Measurements from ENCODE around the gene NTM.
"Not testable (repeated sequence)": the region's sequence is repeated elsewhere in the genome, so short reads cannot be mapped to it uniquely, and the experiment has no call there.

Gene NTM

DNA sequence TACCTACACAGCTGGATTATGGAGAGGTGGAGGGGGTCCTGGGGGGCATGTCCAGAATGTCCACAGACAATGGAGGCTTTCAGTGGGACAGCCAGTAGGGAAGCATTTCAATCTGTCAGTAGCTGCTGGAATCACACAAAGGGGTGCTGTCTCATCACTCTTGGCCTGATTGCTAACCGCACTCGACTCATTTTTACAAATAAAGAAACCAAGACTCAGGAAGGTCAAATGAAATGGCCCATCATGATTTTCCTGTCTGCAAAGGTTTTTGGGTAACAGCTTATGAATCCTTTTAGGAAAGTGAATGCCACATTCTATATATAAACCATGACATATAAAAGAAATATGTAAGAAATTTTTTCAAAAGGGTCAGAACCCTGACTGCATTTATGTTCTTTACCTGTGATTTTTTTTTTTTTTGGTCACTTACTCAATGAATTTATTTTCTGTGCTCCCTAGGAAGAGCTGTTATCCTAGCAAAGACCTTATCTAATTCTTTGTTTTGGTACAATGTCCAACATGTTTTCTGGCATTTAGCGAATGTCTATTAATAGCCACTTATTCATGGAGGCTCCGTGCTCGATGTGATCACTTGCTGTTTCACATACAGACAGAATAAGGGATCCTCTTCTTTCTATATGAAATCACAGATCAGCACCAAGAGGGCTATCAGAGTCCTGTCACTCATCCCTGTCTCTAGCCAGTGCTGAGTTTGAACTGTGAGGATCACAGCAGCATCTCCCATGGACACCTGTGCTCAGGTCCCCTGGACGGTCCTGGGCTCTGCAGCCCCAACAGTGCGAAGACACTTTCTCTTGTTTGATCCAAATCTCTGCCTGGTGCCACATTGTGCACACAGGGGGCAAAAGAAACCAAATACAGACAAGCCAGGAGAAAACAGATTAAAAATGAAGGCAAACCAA is 979.7 kb downstream of the NTM start:
- no peak for DNase-seq

DNA sequence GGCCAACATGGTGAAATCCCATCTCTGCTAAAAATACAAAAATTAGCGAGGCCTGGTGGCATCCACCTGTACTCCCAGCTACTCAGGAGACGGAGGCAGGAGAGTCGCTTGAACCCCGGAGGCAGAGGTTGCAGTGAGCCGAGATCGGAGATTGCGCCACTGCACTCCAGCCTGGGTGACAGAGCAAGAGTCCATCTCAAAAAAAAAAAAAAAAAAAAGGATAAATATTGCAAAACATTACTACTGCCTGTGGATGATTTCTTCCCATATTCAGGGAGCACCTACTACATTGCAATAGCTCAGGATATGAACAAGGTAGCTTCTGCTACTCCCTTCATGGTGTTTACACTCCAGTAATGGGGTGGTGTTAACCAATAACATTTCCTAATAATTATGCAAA is 980.6 kb downstream of the NTM start:
- no peak for DNase-seq

- DNase-seq = no peak
These were observed 982.1 kb downstream of the NTM start for GRCh38 chr11:132352497-132352896.

DNA sequence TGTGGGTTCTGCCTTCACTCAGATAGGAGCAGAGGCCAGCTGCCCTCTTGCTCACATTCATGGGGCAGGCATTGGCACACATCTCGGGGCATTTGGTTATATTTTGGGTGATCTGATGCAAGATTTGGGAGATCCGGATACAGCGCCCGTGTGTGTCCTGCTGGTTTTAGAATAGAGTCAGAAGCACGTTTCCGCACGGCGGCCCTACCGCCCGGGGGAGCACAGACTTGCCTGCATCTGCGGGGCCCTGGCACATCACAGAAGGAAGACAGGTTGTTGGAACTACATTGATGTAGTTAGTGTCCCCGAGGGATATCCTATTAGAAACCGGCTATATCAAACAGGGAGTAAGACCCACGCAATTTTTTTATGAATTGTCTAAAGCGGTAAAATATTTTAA is 982.8 kb downstream of the NTM start:
- DNase-seq = no peak

- no peak for DNase-seq
These were observed 987.6 kb downstream of the NTM start for GRCh38 chr11:132357811-132358572.

DNA sequence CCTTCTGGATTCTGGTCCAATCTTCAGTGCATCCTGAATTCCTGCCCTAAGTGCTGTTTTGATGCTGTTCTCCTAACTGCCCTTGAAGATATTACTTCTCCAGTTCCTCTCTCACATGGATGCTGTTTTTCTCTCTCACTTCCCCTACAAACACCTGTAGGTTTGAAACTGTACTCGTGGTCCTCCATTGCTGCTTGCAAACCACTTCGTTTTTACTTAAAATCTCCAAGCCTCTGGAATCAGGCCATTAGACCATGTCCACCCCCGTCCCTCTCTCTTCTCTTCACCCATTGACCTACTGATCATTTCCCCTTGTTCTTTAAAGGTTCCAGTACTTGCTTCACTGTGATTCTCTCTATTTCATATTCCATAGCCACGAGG is 988.1 kb downstream of the NTM start:
- no peak for DNase-seq

- no peak for DNase-seq
These were observed 990.7 kb downstream of the NTM start for GRCh38 chr11:132361011-132361550.

GRCh38 chr11:132365650-132366049 is 995.2 kb downstream of the NTM start:
- no peak for DNase-seq

GRCh38 chr11:132367293-132367692 is 996.9 kb downstream of the NTM start:
- DNase-seq = no peak

DNA sequence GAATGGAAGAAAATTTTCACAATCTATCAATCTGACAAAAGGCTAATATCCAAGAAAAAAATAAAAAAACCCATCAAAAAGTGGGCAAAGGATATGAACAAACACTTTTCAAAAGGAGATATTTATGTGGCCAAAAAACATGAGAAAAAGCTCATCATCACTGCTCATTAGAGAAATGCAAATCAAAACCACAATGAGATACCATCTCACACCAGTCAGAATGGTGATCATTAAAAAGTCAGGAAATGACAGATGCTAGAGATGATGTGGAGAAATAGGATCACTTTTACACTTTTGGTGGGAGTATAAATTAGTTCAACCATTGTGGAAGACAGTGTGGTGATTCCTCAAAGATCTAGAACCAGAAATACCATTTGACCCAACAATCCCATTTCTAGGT is 999.7 kb downstream of the NTM start:
- not testable (repeated sequence) for DNase-seq

DNA sequence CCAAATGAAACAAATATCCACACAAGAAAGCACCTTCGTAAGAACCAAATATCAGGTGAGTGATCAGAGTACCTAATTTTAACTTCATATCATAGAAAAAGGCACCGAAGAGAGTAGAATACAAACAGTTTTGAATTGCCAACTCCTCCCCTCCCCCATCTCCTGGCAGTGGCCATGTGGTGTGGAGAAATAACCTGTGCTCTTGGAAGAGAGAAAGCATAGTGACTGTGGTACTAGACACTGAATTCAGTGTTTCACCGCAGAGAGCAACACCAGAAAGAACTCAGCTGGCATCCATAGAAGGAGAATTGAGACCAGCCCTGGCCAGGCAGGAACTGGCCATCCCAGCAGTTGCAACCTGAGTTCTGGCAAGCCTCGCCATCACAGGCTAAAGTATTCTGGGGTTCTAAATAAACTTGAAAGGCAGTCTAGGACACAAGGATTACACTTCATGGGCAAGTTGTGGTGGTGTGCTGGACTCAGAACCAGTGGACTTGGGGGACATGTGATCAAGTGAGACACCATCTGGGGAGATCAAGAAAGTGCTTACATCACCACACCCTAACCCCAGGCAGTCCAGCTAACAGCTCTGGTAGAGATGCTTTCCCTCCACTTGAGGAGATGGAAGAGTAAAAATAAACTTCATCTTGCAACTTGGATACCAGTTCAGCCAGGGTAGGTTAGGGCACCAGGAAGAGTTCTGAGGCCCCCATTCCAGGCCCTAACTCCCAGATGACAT is 1003.2 kb downstream of the NTM start:
- no peak for DNase-seq

GRCh38 chr11:132379540-132379939 is 1009.1 kb downstream of the NTM start:
- DNase-seq = no peak

All from left hindlimb (tissue), 1 donor.